Psoas muscle (tissue), 8 donors: Measurements from ENCODE around the gene PDSS1. TPM values are rescaled to one million over a fixed set of nuclear protein-coding genes. Genes with fewer than 3 reads are reported as not detected.

Experiments used
- ATAC-seq, 4 donors: fragments of 200-7000 bp; cut with Tn5 transposase; one replicate each; pipeline ENCODE4 v1.9.1; 2020; ENCODE audit warnings: moderate library complexity in 3 of 4, mild to moderate bottlenecking in 2 of 4
- DNase-seq, 2 donors: peaks; one replicate each; pipeline ENCODE4 v3.0.0-alpha.2; 2020
- H3K27ac ChIP-seq: fragments of 200-600 bp; one replicate; pipeline ENCODE4 v1.8.0; 2022
- H3K27me3 ChIP-seq, 3 donors: fragments of 200-600 bp in 1 of 3; one replicate each; pipeline versions ENCODE4 v1.6.1 to v1.8.0; 2013 to 2022; ENCODE audit warnings: low read length in 2 of 3, mild to moderate bottlenecking in 2 of 3, moderate library complexity in 1 of 3; ENCODE audit not compliant: insufficient read depth in 3 of 3
- H3K36me3 ChIP-seq, 2 donors: fragments of 200-600 bp in 1 of 2; one replicate each; pipeline versions ENCODE4 v1.6.1 to v1.8.0; 2013 to 2022; ENCODE audit warnings: low read depth in 1 of 2, mild to moderate bottlenecking in 1 of 2, moderate library complexity in 1 of 2; ENCODE audit not compliant: insufficient read depth in 1 of 2
- H3K4me1 ChIP-seq: fragments of 200-600 bp; one replicate; pipeline ENCODE4 v1.8.0; 2022
- H3K4me3 ChIP-seq: fragments of 200-600 bp; one replicate; pipeline ENCODE4 v1.8.0; 2022; ENCODE audit warnings: mild to moderate bottlenecking
- H3K9me3 ChIP-seq: fragments of 200-600 bp; one replicate; pipeline ENCODE4 v1.8.0; 2022
- WGBS, 3 donors: extraction: QIAGEN DNeasy Blood & Tissue Kit; methylation state at CpG; one replicate each; pipeline versions ENCODE4 v1.1.6 to v1.1.7; 2013; 5-methylcytosine and 5-hydroxymethylcytosine counted together
- intact Hi-C, 2 donors: fragments of 100-400 bp; cut with DNase I; formaldehyde crosslinking; loops; one replicate each; pipeline versions ENCODE4 v1.11.0 to v1.14.2; 2022
- polyA plus RNA-seq, 3 donors: library from polyadenylated mRNA; stranded (reverse); fragments of 200-250 nt; gene quantifications; one replicate each; pipeline ENCODE4 v1.2.3, GENCODE V29; 2013
- total RNA-seq, 4 donors: library from RNA; stranded (reverse); fragmentation: NEBNext Ultra II Directional in 2 of 4; extraction: Animal tissue kit (Norgen Biotek cat#: 25700) in 2 of 4; gene quantifications; one replicate each; pipeline versions ENCODE4 v1.2.1 to v1.2.4, GENCODE V29; 2021 to 2023
- TF ChIP-seq, protein P1 (sequence below): fragments of 200-600 bp; IDR thresholded peaks from one replicate; pipeline ENCODE4 v1.8.0; 2022; ENCODE audit warnings: antibody characterized with exemption
- donor health status: healthy with polysubstance abuse.
- donor health status: DM: no; HTN: no; CAD: no; lungs with moderate emphysema.
- donor health status: Bipolar disorder and iron deficiency.
- donor health status: healthy.
- donor health status: DM: yes; HTN: yes; CAD: no.
- donor health status: DM: no; HTN: no; CAD: no.
- donor health status: DM: no; HTN: no; CAD: no.
- donor health status: DM: yes; HTN: yes; CAD: no.

Gene PDSS1
- total and polyA plus RNA-seq, 7 donors, result 4.3 to 51.9 (median 13.4) TPM

GRCh38 chr10:26655746-26656145, 41.8 kb upstream of the PDSS1 start:
- H3K4me1 ChIP-seq, result no peaks in the 10 kb centered on the region
- intact Hi-C loops, result no loop called here
- H3K27me3 ChIP-seq, result peaks cover 0 to 2% (median 0%) of the 10 kb centered on the region in 3 donors
- 61 to 82% (median 65%) methylated on average over 1 of the region's 1 CpG for WGBS, 3 donors
- TF ChIP-seq, protein P1, sequence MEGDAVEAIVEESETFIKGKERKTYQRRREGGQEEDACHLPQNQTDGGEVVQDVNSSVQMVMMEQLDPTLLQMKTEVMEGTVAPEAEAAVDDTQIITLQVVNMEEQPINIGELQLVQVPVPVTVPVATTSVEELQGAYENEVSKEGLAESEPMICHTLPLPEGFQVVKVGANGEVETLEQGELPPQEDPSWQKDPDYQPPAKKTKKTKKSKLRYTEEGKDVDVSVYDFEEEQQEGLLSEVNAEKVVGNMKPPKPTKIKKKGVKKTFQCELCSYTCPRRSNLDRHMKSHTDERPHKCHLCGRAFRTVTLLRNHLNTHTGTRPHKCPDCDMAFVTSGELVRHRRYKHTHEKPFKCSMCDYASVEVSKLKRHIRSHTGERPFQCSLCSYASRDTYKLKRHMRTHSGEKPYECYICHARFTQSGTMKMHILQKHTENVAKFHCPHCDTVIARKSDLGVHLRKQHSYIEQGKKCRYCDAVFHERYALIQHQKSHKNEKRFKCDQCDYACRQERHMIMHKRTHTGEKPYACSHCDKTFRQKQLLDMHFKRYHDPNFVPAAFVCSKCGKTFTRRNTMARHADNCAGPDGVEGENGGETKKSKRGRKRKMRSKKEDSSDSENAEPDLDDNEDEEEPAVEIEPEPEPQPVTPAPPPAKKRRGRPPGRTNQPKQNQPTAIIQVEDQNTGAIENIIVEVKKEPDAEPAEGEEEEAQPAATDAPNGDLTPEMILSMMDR, result no peak
- H3K36me3 ChIP-seq, result no peaks in the 10 kb centered on the region
- no peaks in the 10 kb centered on the region for H3K9me3 ChIP-seq
- DNase-seq, result no peak
- no peak overlapping the region for H3K27ac ChIP-seq
- no peak overlapping the region for H3K4me3 ChIP-seq
- ATAC-seq, result no peak

- TF ChIP-seq, protein P1, result no peak
- 57 to 67% (median 59%) methylated on average over 2 of the region's 2 CpGs for WGBS, 3 donors
- Histone ChIP-seq H3K27me3 (peaks cover 0 to 2% (median 0%) of the 10 kb centered on the region in 3 donors), H3K27ac (no peak overlapping the region), H3K4me1 (no peaks in the 10 kb centered on the region), H3K36me3 (no peaks in the 10 kb centered on the region), H3K9me3 (no peaks in the 10 kb centered on the region), H3K4me3 (no peak overlapping the region)
- intact Hi-C loops, result no loop called here
- no peak for DNase-seq
- no peak for ATAC-seq
Observed at GRCh38 chr10:26662864-26663263, 34.6 kb upstream of the PDSS1 start.

DNA sequence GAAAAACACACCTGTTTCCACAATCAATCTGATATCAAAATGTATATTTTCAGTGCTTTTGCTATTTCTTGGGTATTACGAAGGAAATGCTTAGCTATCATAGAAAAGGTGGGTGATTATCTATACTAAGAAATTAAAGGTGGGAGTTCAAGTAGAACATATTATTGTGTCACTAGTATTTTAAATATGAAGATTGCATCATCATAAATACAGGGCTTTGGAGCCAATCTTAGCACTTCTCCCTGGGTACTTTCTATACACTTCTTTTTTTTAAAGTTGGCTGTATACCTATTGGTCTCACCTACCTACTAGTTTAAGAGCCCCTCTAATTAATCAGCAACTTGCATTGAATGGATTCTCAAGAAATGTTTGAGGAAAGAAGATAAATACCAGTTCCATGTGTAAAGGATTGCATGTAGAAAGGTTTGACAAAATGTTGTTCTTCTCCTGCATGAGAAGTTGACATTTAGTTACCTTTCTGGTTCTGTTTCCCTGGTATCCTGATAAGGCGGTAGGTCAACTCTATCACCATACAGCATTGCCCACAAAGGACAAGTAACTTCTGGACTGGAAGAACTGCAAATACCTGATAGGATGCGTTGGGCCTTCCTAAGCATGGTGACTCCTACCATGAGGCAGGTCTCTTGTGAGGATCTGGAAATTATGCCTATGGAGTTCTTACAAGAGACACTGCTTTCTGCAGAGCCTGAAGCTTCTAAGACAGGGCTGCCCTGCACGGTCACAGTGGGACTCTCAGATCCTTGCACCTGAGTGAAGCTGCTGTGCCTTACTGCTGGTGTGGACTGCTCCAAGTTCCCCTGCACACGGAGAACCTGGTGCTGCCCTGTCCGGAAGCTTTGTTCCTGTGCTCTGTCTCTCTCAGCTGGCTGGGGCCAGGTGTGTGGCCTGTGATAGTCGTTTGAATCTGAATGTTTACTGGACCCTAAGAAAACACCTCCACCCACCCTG, 32.1 kb upstream of the PDSS1 start:
- H3K27ac ChIP-seq, result no peak overlapping the region
- DNase-seq (no peak), ATAC-seq (no peak)
- H3K4me1 ChIP-seq, result no peaks in the 10 kb centered on the region
- 70 to 75% (median 73%) methylated on average over 7 of the region's 7 CpGs for WGBS, 3 donors
- TF ChIP-seq, protein P1, result no peak
- H3K4me3 ChIP-seq, result no peak overlapping the region
- intact Hi-C loops, result no loop called here
- no peaks in the 10 kb centered on the region for H3K36me3 ChIP-seq
- H3K9me3 ChIP-seq, result no peaks in the 10 kb centered on the region
- H3K27me3 ChIP-seq, result no peaks in the 10 kb centered on the region

GRCh38 chr10:26675873-26676257, 21.6 kb upstream of the PDSS1 start:
- TF ChIP-seq, protein P1, result no peak
- no peaks in the 10 kb centered on the region for H3K36me3 ChIP-seq
- 92 to 93% (median 93%) methylated on average over 1 of the region's 1 CpG for WGBS, 3 donors
- no peaks in the 10 kb centered on the region for H3K27me3 ChIP-seq
- H3K4me3 ChIP-seq, result no peak overlapping the region
- H3K4me1 ChIP-seq, result no peaks in the 10 kb centered on the region
- no peak for ATAC-seq
- intact Hi-C loops, result no loop called here
- DNase-seq, result no peak
- no peak overlapping the region for H3K27ac ChIP-seq
- H3K9me3 ChIP-seq, result no peaks in the 10 kb centered on the region
